HG03520 (cell line): Measurements from ENCODE around the gene IRF2.
A peak's percentile ranks its signal among the peaks of the same experiment; 100 is the strongest.
"Not testable (repeated sequence)": the region's sequence is repeated elsewhere in the genome, so short reads cannot be mapped to it uniquely, and the experiment has no call there.

ENCODE experiments used
- ATAC-seq: cut with Tn5 transposase; IDR thresholded peaks from one replicate; pipeline ENCODE4 v1.9.1; 2021; ENCODE audit warnings: mild to moderate bottlenecking, moderate library complexity; ENCODE audit not compliant: unreplicated experiment

Gene IRF2

GRCh38 chr4:184395451-184395917, 78.9 kb downstream of the IRF2 start:
- peak; percentile 4 for ATAC-seq

- no peak for ATAC-seq
These were observed 81.4 kb downstream of the IRF2 start for GRCh38 chr4:184392748-184393559.

- no peak for ATAC-seq
These were observed 82.0 kb downstream of the IRF2 start for GRCh38 chr4:184392316-184392715.

GRCh38 chr4:184389978-184390900, 84.1 kb downstream of the IRF2 start:
- no peak for ATAC-seq

- no peak for ATAC-seq
These were observed 86.2 kb downstream of the IRF2 start for GRCh38 chr4:184388106-184388505.

GRCh38 chr4:184387351-184387750, 87.0 kb downstream of the IRF2 start:
- ATAC-seq, result no peak

GRCh38 chr4:184386271-184386781, 88.0 kb downstream of the IRF2 start:
- ATAC-seq, result no peak

- no peak for ATAC-seq
These were observed 88.6 kb downstream of the IRF2 start for GRCh38 chr4:184385705-184386141.

- ATAC-seq, result peak; percentile 16
These were observed 89.4 kb downstream of the IRF2 start for GRCh38 chr4:184384810-184385557.

GRCh38 chr4:184384056-184384809, 90.1 kb downstream of the IRF2 start:
- peak; percentile 71 for ATAC-seq

GRCh38 chr4:184383497-184384055, 90.8 kb downstream of the IRF2 start:
- no peak for ATAC-seq

GRCh38 chr4:184382189-184382846, 92.0 kb downstream of the IRF2 start:
- peak; percentile 37 for ATAC-seq

GRCh38 chr4:184380707-184381106, 93.6 kb downstream of the IRF2 start:
- no peak for ATAC-seq

GRCh38 chr4:184380214-184380613, 94.1 kb downstream of the IRF2 start:
- not testable (repeated sequence) for ATAC-seq

GRCh38 chr4:184376923-184377322, 97.4 kb downstream of the IRF2 start:
- ATAC-seq, result no peak

GRCh38 chr4:184376126-184376838, 98.1 kb downstream of the IRF2 start:
- ATAC-seq, result no peak

- ATAC-seq, result not testable (repeated sequence)
These were observed 98.7 kb downstream of the IRF2 start for GRCh38 chr4:184375623-184376022.

- ATAC-seq, result no peak
These were observed 99.3 kb downstream of the IRF2 start for GRCh38 chr4:184375027-184375426.
